Right renal cortex interstitium (tissue), 3 donors: ENCODE results near the gene BCL11B. TPM values are rescaled to one million over a fixed set of nuclear protein-coding genes. Genes with fewer than 3 reads are reported as not detected.
"Not testable (repeated sequence)": the region's sequence is repeated elsewhere in the genome, so short reads cannot be mapped to it uniquely, and the experiment has no call there.

ENCODE experiments used
- DNase-seq, 3 donors: peaks; one replicate each; pipeline ENCODE4 v3.0.0-alpha.2; 2013; ENCODE audit warnings: low read depth in 3 of 3, low spot score in 2 of 3
- polyA plus RNA-seq, 3 donors: library from polyadenylated mRNA; unstranded; fragments of 120-200 nt; gene quantifications; one replicate each; pipeline ENCODE4 v1.2.1, GENCODE V29; 2013; ENCODE audit not compliant: insufficient read length in 3 of 3

BCL11B gene
- polyA plus RNA-seq, 3 donors, result 2.0 to 2.3 (median 2.1) TPM

DNA sequence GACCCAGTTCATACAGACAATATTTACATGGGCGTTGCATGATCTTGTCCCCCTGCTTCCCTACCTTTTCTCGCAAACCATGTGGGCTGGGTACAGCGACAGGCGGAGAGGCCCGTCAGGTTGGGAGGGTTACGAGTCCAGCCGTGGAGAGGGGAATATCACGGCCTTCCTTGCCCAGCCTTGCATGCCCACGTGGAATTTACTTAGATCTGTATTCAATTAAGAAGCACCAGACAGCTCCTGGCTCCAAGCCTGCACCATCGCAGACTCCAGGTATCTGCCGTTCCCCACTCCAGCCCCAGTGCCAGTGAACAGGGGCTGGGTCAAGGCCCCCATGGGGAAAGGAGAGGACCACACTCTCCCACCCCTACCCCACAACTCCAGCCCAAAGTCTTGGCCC is 29.8 kb downstream of the BCL11B start:
- DNase-seq, result no peak

GRCh38 chr14:99241325-99242010 is 30.5 kb downstream of the BCL11B start:
- DNase-seq, result no peak

DNA sequence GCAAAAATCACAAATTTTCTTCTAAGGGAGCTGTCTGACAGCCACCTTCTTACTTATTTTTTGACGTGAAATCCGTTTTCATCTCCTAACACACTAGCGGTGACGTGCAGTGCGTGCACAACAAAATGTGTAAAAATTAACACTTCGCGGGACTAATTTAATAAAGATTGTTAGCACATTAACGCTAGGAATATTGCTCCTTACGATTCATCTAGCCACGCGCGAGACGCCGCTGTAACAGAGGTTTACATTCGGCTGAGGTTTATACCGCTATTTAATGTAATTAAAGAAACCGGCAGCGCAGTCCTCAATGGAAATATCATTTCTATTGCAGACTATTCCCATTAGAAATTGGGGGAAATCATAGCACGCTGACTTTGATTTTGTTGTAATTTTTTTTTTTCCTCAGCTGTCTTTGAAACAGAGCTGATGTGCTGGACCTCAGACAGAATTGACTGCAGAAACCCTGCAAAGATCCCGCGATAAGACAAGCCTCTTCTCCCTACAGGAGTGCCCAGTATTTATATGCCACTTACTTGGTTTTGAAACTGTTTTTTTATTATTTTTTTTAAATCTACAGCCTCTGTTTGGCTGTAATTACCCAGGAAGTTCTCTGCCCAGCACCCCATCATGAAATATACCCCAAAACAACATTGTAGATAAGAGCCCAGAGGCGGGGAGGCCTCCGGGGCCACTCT is 31.2 kb downstream of the BCL11B start:
- DNase-seq, result no peak

DNA sequence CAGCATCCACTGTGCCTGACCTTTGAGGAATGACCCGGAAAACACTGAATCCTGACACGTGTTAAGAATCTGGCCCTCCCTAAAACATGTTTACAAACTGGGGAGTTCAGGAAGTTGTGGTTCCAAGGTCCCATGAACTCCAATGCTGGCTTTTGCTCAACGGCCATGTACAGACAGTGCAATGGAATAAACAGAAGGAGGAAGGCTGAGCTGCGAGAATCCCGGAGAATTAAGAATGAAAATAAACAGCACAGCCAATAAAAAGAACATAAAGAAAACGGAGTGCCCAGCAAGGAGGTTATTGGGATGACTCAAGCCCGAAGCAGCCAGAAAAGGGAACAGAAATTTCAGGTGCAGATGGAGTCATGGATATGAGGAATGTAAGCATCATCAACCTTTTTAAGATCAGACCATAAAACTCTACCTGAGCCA is 32.3 kb downstream of the BCL11B start:
- no peak for DNase-seq

DNA sequence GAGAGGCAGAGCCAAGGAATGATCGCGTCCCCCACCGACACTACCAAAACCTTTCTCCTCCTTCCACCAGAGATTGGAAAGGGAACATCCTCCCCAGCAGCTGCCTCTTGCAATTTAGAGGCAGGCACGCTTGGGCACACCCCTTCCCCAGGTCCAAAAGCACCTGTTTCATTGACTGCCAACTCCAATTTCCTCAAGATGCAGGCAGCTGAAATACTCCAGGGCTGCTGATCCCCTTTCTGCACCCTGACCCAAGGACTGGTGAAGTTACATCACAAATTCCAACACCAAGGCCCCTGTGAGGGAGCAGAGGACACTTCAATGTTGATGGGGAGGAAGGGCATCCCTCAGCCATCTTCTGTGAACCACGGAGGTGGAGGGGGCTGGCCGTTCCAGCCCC is 33.8 kb downstream of the BCL11B start:
- no peak for DNase-seq

DNA sequence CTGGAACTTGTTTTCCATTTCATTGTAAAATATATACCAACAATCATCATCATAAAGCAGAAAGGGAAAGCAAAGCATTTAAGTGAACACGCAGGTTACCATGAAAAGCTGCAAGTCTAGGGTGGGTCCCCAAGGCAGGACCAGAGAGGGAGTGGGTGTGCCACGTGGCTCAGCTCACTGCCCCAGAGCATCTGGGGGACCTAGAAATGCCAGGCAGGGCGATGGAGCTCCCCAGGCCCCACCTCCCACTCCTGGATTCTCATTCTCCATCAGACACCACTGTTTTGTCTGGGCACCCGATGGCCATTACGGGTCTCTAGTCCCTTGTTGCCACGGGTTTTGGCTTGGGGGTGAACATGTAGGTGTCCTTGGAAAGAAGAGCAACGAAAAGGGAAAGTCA is 34.7 kb downstream of the BCL11B start:
- DNase-seq, result no peak

GRCh38 chr14:99236386-99237138 is 35.4 kb downstream of the BCL11B start:
- no peak for DNase-seq

- DNase-seq, result no peak
Observed at GRCh38 chr14:99235582-99236320, 36.2 kb downstream of the BCL11B start.

DNA sequence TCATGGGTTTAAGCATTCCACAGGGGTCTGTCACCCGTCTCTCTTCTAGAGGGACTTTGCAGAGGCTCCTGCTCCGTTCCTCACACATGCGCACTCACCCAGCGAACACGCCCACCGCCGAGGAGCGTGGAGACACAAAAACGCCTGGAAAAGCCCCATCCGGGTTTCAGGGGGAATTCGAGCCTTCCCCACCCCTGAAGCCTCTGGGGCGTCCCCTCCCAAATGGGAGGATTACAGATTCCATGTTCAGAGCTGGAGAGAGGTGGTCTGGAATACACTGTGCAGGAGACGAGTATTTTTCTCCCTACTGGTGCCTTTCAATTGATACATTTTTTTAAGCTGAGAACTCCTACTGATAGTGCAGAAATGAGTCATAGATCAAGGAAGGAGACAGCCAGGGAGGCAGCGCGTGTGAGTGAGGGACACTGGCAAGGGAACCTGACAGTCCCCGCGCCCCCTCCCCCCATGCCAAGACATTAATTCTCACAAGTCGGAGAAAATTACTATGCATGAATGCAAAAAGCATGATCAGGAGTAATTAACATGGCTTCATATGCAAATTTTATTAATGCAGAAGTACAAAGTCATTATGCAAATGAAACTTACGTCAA is 36.9 kb downstream of the BCL11B start:
- no peak for DNase-seq

- DNase-seq, result no peak
Observed at GRCh38 chr14:99234355-99234754, 37.6 kb downstream of the BCL11B start.

DNA sequence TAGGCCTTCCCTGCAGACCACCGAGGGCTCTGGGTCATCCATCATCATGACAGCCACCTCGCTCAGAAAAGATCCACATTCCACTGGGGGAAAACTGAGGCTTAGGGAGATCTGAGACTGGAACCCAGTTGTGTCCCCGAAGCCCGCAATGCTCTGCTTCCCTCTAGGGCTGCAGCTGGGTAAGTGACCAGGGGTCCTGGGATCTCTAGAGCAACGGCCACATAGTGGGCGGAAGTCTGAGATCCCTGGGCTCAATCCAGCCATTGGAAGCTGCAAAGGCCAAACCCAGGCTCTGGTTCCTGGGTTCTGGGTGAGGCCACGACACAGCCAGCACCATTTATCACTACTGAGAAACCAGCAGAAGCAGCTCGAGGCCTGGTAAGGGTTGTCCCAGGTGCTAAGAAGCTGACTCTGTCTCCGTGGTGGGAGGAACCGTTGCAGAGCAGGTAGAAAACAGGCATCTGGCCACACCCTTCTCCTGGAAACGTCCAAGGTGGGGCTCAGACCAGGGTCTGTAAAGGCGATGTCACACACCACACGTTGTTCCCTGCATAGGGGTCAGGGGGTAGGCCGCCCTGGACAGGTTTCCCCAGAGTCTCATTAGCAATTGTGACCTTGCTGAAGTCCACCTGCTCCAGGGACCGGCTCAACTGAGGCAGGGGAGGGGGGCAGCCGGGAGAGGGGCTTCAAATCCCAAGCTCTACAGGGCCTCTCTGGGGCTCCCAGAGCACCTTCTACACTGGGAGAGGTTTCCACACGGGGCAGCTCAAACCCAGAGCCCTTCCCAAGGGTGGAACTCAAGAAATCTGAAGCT is 38.6 kb downstream of the BCL11B start:
- no peak for DNase-seq

DNA sequence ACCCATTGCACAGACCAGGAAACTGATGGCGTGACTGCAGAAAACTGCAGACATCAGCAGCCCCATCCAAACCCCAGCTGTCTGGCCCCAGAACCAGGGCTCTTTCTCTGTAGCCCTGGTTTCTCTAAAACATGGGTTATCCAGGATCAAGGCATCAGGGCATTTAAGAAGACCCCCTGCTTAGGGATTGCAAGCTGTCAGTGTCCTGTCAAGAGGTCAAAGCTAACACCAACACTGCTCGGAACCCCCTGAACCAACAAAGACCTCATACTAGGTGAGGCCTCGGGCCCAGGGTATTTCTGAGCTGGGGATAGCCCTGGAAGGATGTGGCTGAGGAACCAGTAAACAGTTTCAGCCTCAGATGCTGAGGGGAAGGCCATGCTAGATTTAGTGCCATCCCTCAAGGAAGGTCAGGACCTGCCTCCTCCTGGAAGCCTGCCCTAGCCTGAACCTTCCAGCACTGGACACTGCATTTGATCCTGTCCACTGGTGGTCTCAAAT is 39.2 kb downstream of the BCL11B start:
- no peak for DNase-seq

- no peak for DNase-seq
Observed at GRCh38 chr14:99231850-99232713, 39.9 kb downstream of the BCL11B start.

DNA sequence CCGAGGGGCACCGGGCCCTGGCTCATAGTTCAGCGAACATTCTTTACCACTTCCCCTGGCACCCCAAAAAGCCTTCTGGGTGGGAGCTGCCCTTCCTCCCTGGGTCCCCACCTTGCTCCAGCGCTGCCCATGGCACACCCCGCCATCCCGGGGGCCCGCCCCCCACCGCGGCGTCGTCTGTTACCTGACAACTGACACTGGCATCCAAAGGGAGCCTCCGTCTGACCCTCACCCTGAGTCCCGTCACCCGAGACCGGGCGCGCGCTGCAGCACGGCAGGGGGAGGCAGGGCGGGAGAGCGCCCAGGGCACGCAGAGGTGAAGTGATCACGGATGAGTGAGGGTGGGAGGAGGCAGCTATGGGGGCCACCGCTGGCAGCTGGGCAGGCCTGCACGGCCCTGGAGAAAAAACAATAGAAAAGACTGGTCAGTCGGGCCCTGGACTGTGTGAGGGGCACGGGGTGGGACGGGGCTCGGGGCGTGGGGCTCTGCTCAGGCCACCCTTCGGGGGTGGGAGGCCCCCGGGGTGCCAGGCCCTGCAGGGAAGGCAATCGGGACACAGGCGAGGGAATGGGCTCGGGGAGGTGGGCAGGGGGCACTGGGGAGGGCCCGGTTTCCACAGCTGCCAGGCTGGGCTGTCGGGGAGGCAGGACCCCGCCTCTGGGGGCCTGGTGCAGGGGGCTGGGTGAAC is 40.7 kb downstream of the BCL11B start:
- DNase-seq, result no peak

DNA sequence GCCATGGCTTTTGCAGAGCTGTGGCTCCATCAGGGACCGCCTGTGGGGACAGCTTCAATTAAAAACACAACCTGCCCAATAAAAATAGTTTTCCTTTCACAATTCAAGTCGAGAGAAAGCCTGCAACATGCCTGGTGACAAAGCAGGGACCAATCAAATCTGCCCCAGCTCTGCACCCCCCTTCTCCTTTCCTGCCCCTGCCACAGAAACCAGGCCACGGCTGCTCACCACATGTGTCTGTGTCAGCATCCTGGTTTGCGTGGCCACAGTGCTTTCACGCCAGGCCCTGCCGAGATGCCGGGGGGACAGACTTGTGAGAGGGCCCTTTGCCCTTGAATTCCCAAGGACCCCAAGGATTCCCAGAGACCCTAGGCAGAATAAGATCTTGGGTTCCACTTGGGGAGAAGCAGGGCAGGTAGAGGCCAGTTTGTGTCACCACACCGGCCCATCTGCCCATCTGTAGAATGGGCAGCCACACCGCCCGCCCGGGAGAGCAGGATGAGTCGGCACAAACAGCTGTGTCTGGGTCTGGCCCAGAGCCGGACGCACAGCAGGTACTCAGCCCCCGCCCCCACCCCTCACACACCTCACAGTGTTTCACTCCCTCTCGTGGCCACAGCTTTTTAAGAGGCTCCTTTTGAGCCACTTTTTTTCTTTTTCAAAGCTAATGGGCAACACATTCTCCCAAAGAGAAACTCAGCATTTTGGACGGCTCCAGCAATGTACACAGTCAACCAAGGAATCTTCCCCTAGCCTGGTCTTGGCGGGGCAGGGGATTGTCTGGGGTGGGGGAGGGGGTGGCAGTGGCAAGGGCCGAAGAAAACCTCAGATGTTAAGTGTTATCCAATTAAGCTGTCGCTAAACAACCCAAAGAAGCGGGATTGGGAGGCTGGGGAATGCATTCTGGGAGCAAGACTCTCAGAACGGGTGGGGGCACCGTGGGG is 41.5 kb downstream of the BCL11B start:
- DNase-seq, result no peak

- no peak for DNase-seq
Observed at GRCh38 chr14:99229654-99230207, 42.3 kb downstream of the BCL11B start.

DNA sequence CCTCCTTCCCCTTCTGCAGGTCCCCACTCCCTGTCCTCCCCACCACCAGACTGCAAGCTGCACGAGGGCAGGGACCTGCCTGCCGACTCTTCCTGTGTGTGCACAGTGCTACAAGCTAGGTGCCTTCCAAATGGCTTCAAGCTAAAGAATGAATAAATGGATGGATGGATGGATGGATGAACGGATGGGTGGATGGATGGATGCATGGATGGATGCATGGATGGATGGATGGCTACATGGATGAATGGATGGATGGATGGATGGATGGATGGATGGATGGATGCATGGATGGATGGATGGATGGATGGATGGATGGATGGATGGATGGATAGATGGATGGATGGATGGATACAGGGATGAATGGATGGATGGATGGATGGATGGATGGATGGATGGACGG is 43.2 kb downstream of the BCL11B start:
- DNase-seq, result not testable (repeated sequence)
